Gastroesophageal sphincter (tissue), 3 donors: Measurements from ENCODE around the gene CALR3.

Experiments
- CTCF ChIP-seq, 4 experiments: fragments of 200-600 bp in 2 of 4; fragments of 450-650 bp in 2 of 4; sonication (generic) in 1 of 4; IDR thresholded peaks; one replicate each; pipeline ENCODE4 v1.5.1; 2017 to 2019; ENCODE audit warnings: antibody characterized with exemption in 4 of 4, mild to moderate bottlenecking in 2 of 4, moderate library complexity in 2 of 4
- POLR2A ChIP-seq, 2 donors: fragments of 450-650 bp; IDR thresholded peaks; one replicate each; pipeline ENCODE4 v1.6.1; 2017; ENCODE audit warnings: antibody characterized with exemption in 2 of 2, mild to moderate bottlenecking in 2 of 2, moderate library complexity in 1 of 2

GRCh38 chr19:16529466-16530144 lies 33.6 kb upstream of the CALR3 start:
- TF ChIP-seq CTCF (IDR thresholded peaks at IDR 0.05) (no peak), POLR2A (IDR thresholded peaks at IDR 0.05) (no peak)
